CD4-positive, alpha-beta T cell (primary cell): ENCODE measurements around the gene TPM3. TPM values are rescaled to one million over a fixed set of nuclear protein-coding genes. Genes with fewer than 3 reads are reported as not detected.

Source experiments
- ATAC-seq: fragments of 200-7000 bp; cut with Tn5 transposase; one replicate; pipeline ENCODE4 v1.10.0; 2022; ENCODE audit warnings: mild to moderate bottlenecking; ENCODE audit not compliant: poor library complexity
- CTCF ChIA-PET: fragments of 350-600 bp; sonication (Branson Sonifier 250); formaldehyde crosslinking; loops from one replicate; lab custom pipeline; 2021; ENCODE audit warnings: antibody characterized with exemption, inconsistent platforms; lab: Charles Lee
- POLR2A ChIA-PET: fragments of 350-600 bp; sonication (Branson Sonifier 250); formaldehyde crosslinking; loops from one replicate; lab custom pipeline; 2021; ENCODE audit warnings: antibody characterized with exemption, inconsistent platforms; lab: Charles Lee
- DNase-seq, 14 experiments: peaks; one replicate each; pipeline ENCODE4 v3.0.0-alpha.2; 2013 to 2020; ENCODE audit warnings: mixed read lengths in 2 of 14
- H3K27ac ChIP-seq, 2 donors: one replicate each; pipeline versions ENCODE4 v1.5.1 to v1.7.0; 2013; ENCODE audit warnings: low read length in 2 of 2, low read depth in 1 of 2, mild to moderate bottlenecking in 1 of 2
- H3K27me3 ChIP-seq, 2 experiments: 1 replicate in 1 of 2; 2 replicates in 1 of 2; pipeline versions ENCODE4 v1.6.1 to v1.7.0; 2013; ENCODE audit warnings: low read length in 2 of 2, control low read depth in 1 of 2, mild to moderate bottlenecking in 1 of 2, moderate library complexity in 1 of 2; ENCODE audit not compliant: insufficient read depth in 2 of 2, control insufficient read depth in 1 of 2
- H3K36me3 ChIP-seq: one replicate; pipeline ENCODE4 v1.6.1; 2013; ENCODE audit warnings: low read length, control low read depth; ENCODE audit not compliant: insufficient read depth
- H3K4me1 ChIP-seq: one replicate; pipeline ENCODE4 v1.6.1; 2013; ENCODE audit warnings: low read length, control low read depth; ENCODE audit not compliant: insufficient read depth
- H3K4me3 ChIP-seq: one replicate; pipeline ENCODE4 v1.5.1; 2013; ENCODE audit warnings: mild to moderate bottlenecking, low read length, moderate library complexity
- H3K9me3 ChIP-seq, 2 experiments: 1 replicate in 1 of 2; 2 replicates in 1 of 2; pipeline versions ENCODE4 v1.6.1 to v1.7.0; 2013; ENCODE audit warnings: low read length in 2 of 2, mild to moderate bottlenecking in 2 of 2, control low read depth in 1 of 2, moderate library complexity in 1 of 2; ENCODE audit not compliant: control insufficient read depth in 1 of 2, insufficient read depth in 1 of 2
- H3K27ac Mint-ChIP-seq: one replicate; pipeline ENCODE4 v1.8.0; 2020; ENCODE audit warnings: mixed read lengths
- H3K27me3 Mint-ChIP-seq: one replicate; pipeline ENCODE4 v1.8.0; 2021; ENCODE audit warnings: mixed read lengths
- H3K36me3 Mint-ChIP-seq: one replicate; pipeline ENCODE4 v1.8.0; 2021; ENCODE audit warnings: low read depth, mixed read lengths
- H3K4me1 Mint-ChIP-seq: one replicate; pipeline ENCODE4 v1.8.0; 2021; ENCODE audit warnings: low read depth, mixed read lengths
- H3K4me3 Mint-ChIP-seq: one replicate; pipeline ENCODE4 v1.8.0; 2020; ENCODE audit warnings: mild to moderate bottlenecking, mixed read lengths
- H3K9me3 Mint-ChIP-seq: one replicate; pipeline ENCODE4 v1.8.0; 2020; ENCODE audit warnings: mixed read lengths
- intact Hi-C, 2 experiments: fragments of 100-400 bp; cut with DNase I in 1 of 2; cut with micrococcal nuclease in 1 of 2; formaldehyde crosslinking; loops; one replicate each; pipeline versions ENCODE4 v1.15.1 to v1.9.0; 2023 to 2025; cut with DNase I, micrococcal nuclease
- total RNA-seq, 174 experiments: library from RNA in 2 of 174; stranded (reverse) in 2 of 174; gene quantifications; one replicate each; pipeline ENCODE4 v1.2.3 and lab custom pipeline; 2021 to 2026
- TF ChIP-seq, protein P1 (sequence below): fragments of 200-600 bp; IDR thresholded peaks from one replicate; pipeline ENCODE4 v1.8.0; 2022; ENCODE audit warnings: antibody characterized with exemption, mild to moderate bottlenecking

The TPM3 gene
- total RNA-seq, 2 experiments from 2014 or later = 345 to 357 TPM

GRCh38 chr1:154157520-154158306, 34.2 kb downstream of the TPM3 start:
- peaks cover 74% of the 10 kb centered on the region for H3K4me1 Mint-ChIP-seq
- H3K27me3 Mint-ChIP-seq = no peaks in the 10 kb centered on the region
- H3K9me3 Mint-ChIP-seq = peaks cover 4% of the 10 kb centered on the region
- Histone ChIP-seq H3K27ac (peak overlapping the region; percentile 55 to 68), H3K4me1 (peaks cover 53% of the 10 kb centered on the region), H3K36me3 (peaks cover 69% of the 10 kb centered on the region), H3K9me3 (peaks cover 0 to 6% of the 10 kb centered on the region in 2 experiments), H3K4me3 (no peak overlapping the region), H3K27me3 (no peaks in the 10 kb centered on the region)
- peaks cover 89% of the 10 kb centered on the region for H3K36me3 Mint-ChIP-seq
- peak; percentile 49 to 91 (median 65) for DNase-seq
- ATAC-seq = peak; percentile 98
- peak overlapping the region; percentile 74 for H3K4me3 Mint-ChIP-seq
- TF ChIP-seq, protein P1, sequence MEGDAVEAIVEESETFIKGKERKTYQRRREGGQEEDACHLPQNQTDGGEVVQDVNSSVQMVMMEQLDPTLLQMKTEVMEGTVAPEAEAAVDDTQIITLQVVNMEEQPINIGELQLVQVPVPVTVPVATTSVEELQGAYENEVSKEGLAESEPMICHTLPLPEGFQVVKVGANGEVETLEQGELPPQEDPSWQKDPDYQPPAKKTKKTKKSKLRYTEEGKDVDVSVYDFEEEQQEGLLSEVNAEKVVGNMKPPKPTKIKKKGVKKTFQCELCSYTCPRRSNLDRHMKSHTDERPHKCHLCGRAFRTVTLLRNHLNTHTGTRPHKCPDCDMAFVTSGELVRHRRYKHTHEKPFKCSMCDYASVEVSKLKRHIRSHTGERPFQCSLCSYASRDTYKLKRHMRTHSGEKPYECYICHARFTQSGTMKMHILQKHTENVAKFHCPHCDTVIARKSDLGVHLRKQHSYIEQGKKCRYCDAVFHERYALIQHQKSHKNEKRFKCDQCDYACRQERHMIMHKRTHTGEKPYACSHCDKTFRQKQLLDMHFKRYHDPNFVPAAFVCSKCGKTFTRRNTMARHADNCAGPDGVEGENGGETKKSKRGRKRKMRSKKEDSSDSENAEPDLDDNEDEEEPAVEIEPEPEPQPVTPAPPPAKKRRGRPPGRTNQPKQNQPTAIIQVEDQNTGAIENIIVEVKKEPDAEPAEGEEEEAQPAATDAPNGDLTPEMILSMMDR = no peak
- ChIA-PET POLR2A (interaction anchor here (0.7 to 5.0 kb wide), 17 partner anchors 10 to 779 kb away, joined by 3 to 41 read pairs (median 6); partner anchors contain the start of genes CHTOP, CREB3L4, HAX1 and PMVK), CTCF (interaction anchor here (0.7 to 1.9 kb wide), 7 partner anchors 9 to 41 kb away, joined by 3 to 5 read pairs (median 3); no protein-coding TSS in a partner anchor)
- intact Hi-C loops = loop anchor here (1.0 to 5.0 kb wide), 4 partner anchors 25 to 167 kb away; partner anchors contain the start of genes RPS27 (in 2 of the 2) and UBAP2L (in 1 of the 2)
- peak overlapping the region; percentile 92 for H3K27ac Mint-ChIP-seq

DNA sequence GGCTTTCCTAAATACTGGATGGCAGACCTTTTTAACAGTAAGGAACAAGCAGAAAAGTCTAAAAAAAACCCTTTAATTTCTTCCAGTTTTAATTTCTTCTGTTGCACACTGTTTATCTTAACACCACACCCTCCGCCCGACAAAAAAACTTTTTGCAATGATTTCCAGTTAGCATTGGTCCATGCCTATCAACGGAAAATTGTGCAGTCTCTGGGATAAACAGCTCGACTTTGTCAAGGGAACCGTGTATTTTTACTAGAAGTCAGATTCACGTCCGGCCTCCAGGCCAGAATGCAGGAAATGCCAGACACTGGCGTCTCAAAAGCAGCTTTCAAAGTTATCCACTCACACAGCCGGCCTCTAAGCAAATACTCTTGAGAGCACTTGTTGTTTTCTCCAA, 36.6 kb downstream of the TPM3 start:
- peaks cover 64% of the 10 kb centered on the region for H3K4me1 Mint-ChIP-seq
- DNase-seq = peak in 1 of 14 experiments; percentile 24
- CTCF ChIA-PET = no interaction called here

More for the DNA sequence above, 36.6 kb downstream of the TPM3 start:
- Histone ChIP-seq H3K4me1 (peaks cover 48% of the 10 kb centered on the region), H3K4me3 (no peak overlapping the region), H3K27me3 (no peaks in the 10 kb centered on the region), H3K27ac (peak overlapping the region; percentile 60 to 68), H3K9me3 (peaks cover 0 to 6% of the 10 kb centered on the region in 2 experiments), H3K36me3 (peaks cover 47% of the 10 kb centered on the region)
- Mint-ChIP-seq H3K9me3 (peaks cover 4% of the 10 kb centered on the region), H3K27ac (peak overlapping the region; percentile 92), H3K27me3 (no peaks in the 10 kb centered on the region), H3K36me3 (peaks cover 64% of the 10 kb centered on the region), H3K4me3 (no peak overlapping the region)
- intact Hi-C loops = loop anchor here (5.0 kb wide), 2 partner anchors 67 to 163 kb away; partner anchors contain the start of genes RPS27 (in 1 of the 2) and UBAP2L (in 1 of the 2)
- POLR2A ChIA-PET = interaction anchor here (0.9 to 1.8 kb wide), 3 partner anchors 23 to 165 kb away, joined by 4 to 5 read pairs (median 4); partner anchors contain the start of genes RPS27 and UBAP2L
- no peak for ATAC-seq
- TF ChIP-seq, protein P1 = no peak
